Suprapubic skin (tissue), 4 donors: ENCODE results near the gene AP4S1.

Source experiments
- CTCF ChIP-seq, 2 donors: fragments of 200-600 bp in 1 of 2; fragments of 450-650 bp in 1 of 2; sonication (generic) in 1 of 2; IDR thresholded peaks; one replicate each; pipeline ENCODE4 v1.5.1; 2016 to 2019; ENCODE audit warnings: antibody characterized with exemption in 2 of 2, mild to moderate bottlenecking in 1 of 2, moderate library complexity in 1 of 2
- EP300 ChIP-seq: sonication (generic); formaldehyde crosslinking; IDR thresholded peaks from one replicate; pipeline ENCODE4 v1.6.1; 2017; ENCODE audit warnings: antibody characterized with exemption
- POLR2A ChIP-seq, 2 donors: fragments of 450-650 bp; IDR thresholded peaks; one replicate each; pipeline ENCODE4 v1.6.1; 2017; ENCODE audit warnings: antibody characterized with exemption in 2 of 2, mild to moderate bottlenecking in 2 of 2, moderate library complexity in 2 of 2
- POLR2AphosphoS5 ChIP-seq, 3 donors: sonication (generic); formaldehyde crosslinking; IDR thresholded peaks; one replicate each; pipeline ENCODE4 v1.6.1; 2017; ENCODE audit warnings: antibody characterized with exemption in 3 of 3

DNA sequence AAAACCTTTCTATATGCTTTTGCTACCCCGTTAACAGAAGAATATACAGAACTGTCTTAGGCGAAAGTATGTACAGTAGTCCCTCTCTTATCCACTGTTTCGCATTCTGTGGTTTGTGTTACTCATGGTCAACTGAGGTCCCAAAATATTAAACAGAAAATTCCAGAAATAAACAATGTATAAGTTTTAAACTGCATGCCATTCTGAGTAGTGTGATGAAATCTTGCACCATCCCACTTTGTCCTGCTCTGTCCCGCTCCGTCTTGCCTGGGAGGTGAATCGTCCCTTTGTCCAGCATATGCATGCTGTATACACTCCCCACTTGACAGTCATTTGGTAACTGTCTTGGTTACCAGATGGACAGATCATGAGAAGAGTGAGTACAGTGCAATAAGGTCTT lies 70.8 kb downstream of the AP4S1 start:
- no peak for TF ChIP-seq CTCF (IDR thresholded peaks at IDR 0.05)
- TF ChIP-seq POLR2A (IDR thresholded peaks at IDR 0.05): no peak
- no peak for TF ChIP-seq EP300
- TF ChIP-seq POLR2AphosphoS5 (IDR thresholded peaks at IDR 0.05): no peak
